ENCODE results near the gene PLEKHA1. TPM values are rescaled to one million over a fixed set of nuclear protein-coding genes. Genes with fewer than 3 reads are reported as not detected.

Gene PLEKHA1
- total RNA-seq, 1 experiment from 2014 or later, result 30.6 TPM

DNA sequence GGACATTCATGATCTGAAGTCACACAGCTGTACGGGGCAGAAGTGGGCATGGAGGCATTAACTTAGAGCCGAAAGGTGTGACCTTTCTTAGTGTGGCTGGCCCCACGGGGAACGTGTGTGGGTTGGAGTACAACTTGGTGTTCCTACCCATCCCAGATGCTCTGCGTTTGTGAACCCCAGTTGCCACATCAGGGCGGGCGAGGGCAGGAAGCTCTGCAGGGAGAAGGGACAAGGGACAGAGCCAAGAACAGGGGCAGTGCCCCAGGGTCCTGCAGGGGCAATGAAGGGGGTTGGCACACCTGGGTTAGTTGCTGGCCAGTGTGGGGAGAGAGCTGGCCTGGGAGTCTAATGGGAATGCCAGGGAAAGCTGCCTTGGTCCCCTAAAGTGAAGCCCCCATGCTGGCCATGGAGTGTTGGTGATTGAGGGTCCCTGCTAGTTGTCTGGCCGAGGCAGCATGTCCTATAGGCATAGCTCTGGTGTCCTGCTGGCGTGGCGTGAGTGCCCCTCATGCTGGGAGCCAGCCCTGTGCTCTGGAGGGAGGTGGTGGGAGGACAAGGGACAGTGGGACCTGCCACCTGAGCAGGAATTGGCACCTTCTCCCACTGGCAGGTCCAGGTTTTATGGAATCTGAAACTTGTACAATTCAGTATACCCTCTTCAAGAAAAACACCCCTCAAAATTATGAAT lies 105.8 kb downstream of the PLEKHA1 start:
- Histone ChIP-seq H3K27me3 (ENCODE audit: insufficient read depth, low read length) (no peaks in the 10 kb centered on the region), H4K20me1 (ENCODE audit: insufficient read depth) (no peaks in the 10 kb centered on the region), H3K4me1 (ENCODE audit: control insufficient read depth in 1 of 2, insufficient read depth in 2 of 2, low read length in 2 of 2) (no peaks in the 10 kb centered on the region), H3K9me3 (ENCODE audit: control insufficient read depth in 1 of 2, insufficient read depth in 1 of 2, low read depth in 1 of 2, low read length in 2 of 2) (no peaks in the 10 kb centered on the region), H2AFZ (ENCODE audit: low read depth, low read length, poor library complexity, severe bottlenecking) (no peak overlapping the region), H3K4me2 (ENCODE audit: low read length) (no peak overlapping the region), H3K9ac (ENCODE audit: low read length) (no peak overlapping the region), H3K27ac (ENCODE audit: low read depth, low read length) (no peak overlapping the region), H3K36me3 (ENCODE audit: control insufficient read depth in 1 of 2, insufficient read depth in 2 of 2, low read length in 2 of 2) (no peaks in the 10 kb centered on the region), H3K4me3 (replicated peaks in 1 of 2; ENCODE audit: low read depth in 1 of 2, low read length in 2 of 2) (no peak overlapping the region), H3K9me2 (ENCODE audit: insufficient read depth) (no peaks in the 10 kb centered on the region), H3K79me2 (ENCODE audit: insufficient read depth, low read length) (no peaks in the 10 kb centered on the region)
- no TSS peak for BruUV-seq (replicated peaks)
- no peak for ATAC-seq
- intact Hi-C loops (cut with micrococcal nuclease), result no loop called here
- CTCF ChIA-PET, result no interaction called here
- TF ChIP-seq EZH2phosphoT487 (IDR thresholded peaks at IDR 0.05; ENCODE audit: borderline replicate concordance) (no peak), EZH2 (IDR thresholded peaks at IDR 0.05) (no peak), ZNF274 (IDR thresholded peaks at IDR 0.05; ENCODE audit: low read depth, low read length) (no peak), ZFX (IDR thresholded peaks at IDR 0.05) (no peak), SRF (IDR thresholded peaks at IDR 0.05; ENCODE audit: low read depth) (no peak), YY1 (IDR thresholded peaks at IDR 0.05; ENCODE audit: extremely low read depth, insufficient replicate concordance, low read depth, low read length) (no peak), TCF7L2 (IDR thresholded peaks at IDR 0.05; ENCODE audit: borderline replicate concordance, extremely low read depth, insufficient read depth, insufficient read length) (no peak), CBX3 (IDR thresholded peaks at IDR 0.05; ENCODE audit: low read depth) (no peak), POLR2AphosphoS5 (IDR thresholded peaks at IDR 0.05; ENCODE audit: low read depth, low read length) (no peak)
- TF ChIP-seq, protein P1, sequence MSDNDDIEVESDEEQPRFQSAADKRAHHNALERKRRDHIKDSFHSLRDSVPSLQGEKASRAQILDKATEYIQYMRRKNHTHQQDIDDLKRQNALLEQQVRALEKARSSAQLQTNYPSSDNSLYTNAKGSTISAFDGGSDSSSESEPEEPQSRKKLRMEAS (IDR thresholded peaks at IDR 0.05), result no peak
- POLR2A ChIA-PET, result no interaction called here
- DNase-seq (ENCODE audit: low read depth, low spot score), result no peak
- RAD21 ChIA-PET (ENCODE audit: low non-redundant PET in 1 of 2, low total read pairs in 2 of 2, uncharacterized antibody in 2 of 2, unreplicated experiment in 2 of 2), result no interaction called here
